ENCODE measurements around the gene TOP3A. TPM values are rescaled to one million over a fixed set of nuclear protein-coding genes. Genes with fewer than 3 reads are reported as not detected.
"Not testable (repeated sequence)": the region's sequence is repeated elsewhere in the genome, so short reads cannot be mapped to it uniquely, and the experiment has no call there.

Gene TOP3A
- total RNA-seq, 1 donor from 2014 or later = 41.5 TPM

- no peak for TF ChIP-seq CTCF (IDR thresholded peaks at IDR 0.05)
- Mint-ChIP-seq H3K27ac (ENCODE audit: unreplicated experiment) (no peak overlapping the region), H3K9me3 (ENCODE audit: unreplicated experiment) (no peaks in the 10 kb centered on the region), H3K4me3 (ENCODE audit: unreplicated experiment) (no peak overlapping the region), H3K36me3 (ENCODE audit: unreplicated experiment) (peaks cover 1% of the 10 kb centered on the region), H3K4me1 (ENCODE audit: unreplicated experiment) (no peaks in the 10 kb centered on the region), H3K27me3 (ENCODE audit: unreplicated experiment) (no peaks in the 10 kb centered on the region)
- DNase-seq (ENCODE audit: extremely low spot score, unreplicated experiment) = no peak
Observed at GRCh38 chr17:18339933-18340332, 25.1 kb upstream of the TOP3A start.

- not testable (repeated sequence) for H3K36me3 Mint-ChIP-seq (ENCODE audit: unreplicated experiment); H3K27me3 Mint-ChIP-seq (ENCODE audit: unreplicated experiment); H3K27ac Mint-ChIP-seq (ENCODE audit: unreplicated experiment); DNase-seq (ENCODE audit: extremely low spot score, unreplicated experiment); H3K4me1 Mint-ChIP-seq (ENCODE audit: unreplicated experiment); H3K9me3 Mint-ChIP-seq (ENCODE audit: unreplicated experiment); H3K4me3 Mint-ChIP-seq (ENCODE audit: unreplicated experiment)
Observed at GRCh38 chr17:18338158-18338557, 23.4 kb upstream of the TOP3A start.

- TF ChIP-seq CTCF (IDR thresholded peaks at IDR 0.05) = no peak
- Mint-ChIP-seq H3K27me3 (ENCODE audit: unreplicated experiment) (no peaks in the 10 kb centered on the region), H3K9me3 (ENCODE audit: unreplicated experiment) (no peaks in the 10 kb centered on the region), H3K27ac (ENCODE audit: unreplicated experiment) (no peak overlapping the region), H3K36me3 (ENCODE audit: unreplicated experiment) (peaks cover 6% of the 10 kb centered on the region), H3K4me3 (ENCODE audit: unreplicated experiment) (no peak overlapping the region), H3K4me1 (ENCODE audit: unreplicated experiment) (no peaks in the 10 kb centered on the region)
- DNase-seq (ENCODE audit: extremely low spot score, unreplicated experiment) = no peak
Observed at GRCh38 chr17:18332909-18333489, 18.2 kb upstream of the TOP3A start.

GRCh38 chr17:18331879-18332278, 17.1 kb upstream of the TOP3A start:
- DNase-seq (ENCODE audit: extremely low spot score, unreplicated experiment) = no peak
- H3K27me3 Mint-ChIP-seq (ENCODE audit: unreplicated experiment) = no peaks in the 10 kb centered on the region
- no peaks in the 10 kb centered on the region for H3K9me3 Mint-ChIP-seq (ENCODE audit: unreplicated experiment)
- H3K4me1 Mint-ChIP-seq (ENCODE audit: unreplicated experiment) = no peaks in the 10 kb centered on the region
- peaks cover 6% of the 10 kb centered on the region for H3K36me3 Mint-ChIP-seq (ENCODE audit: unreplicated experiment)
- TF ChIP-seq CTCF (IDR thresholded peaks at IDR 0.05) = no peak
- H3K27ac Mint-ChIP-seq (ENCODE audit: unreplicated experiment) = no peak overlapping the region
- H3K4me3 Mint-ChIP-seq (ENCODE audit: unreplicated experiment) = no peak overlapping the region

- Mint-ChIP-seq H3K27ac (ENCODE audit: unreplicated experiment) (no peak overlapping the region), H3K9me3 (ENCODE audit: unreplicated experiment) (no peaks in the 10 kb centered on the region), H3K4me1 (ENCODE audit: unreplicated experiment) (no peaks in the 10 kb centered on the region), H3K27me3 (ENCODE audit: unreplicated experiment) (no peaks in the 10 kb centered on the region), H3K4me3 (ENCODE audit: unreplicated experiment) (no peak overlapping the region), H3K36me3 (ENCODE audit: unreplicated experiment) (peaks cover 21% of the 10 kb centered on the region)
- no peak for DNase-seq (ENCODE audit: extremely low spot score, unreplicated experiment)
- TF ChIP-seq CTCF (IDR thresholded peaks at IDR 0.05) = no peak
Observed at GRCh38 chr17:18328643-18329204, 13.9 kb upstream of the TOP3A start.

Data from osteocyte (in vitro differentiated cells).